NCI-H69 (cell line): ENCODE data around the gene PLCL1.
"Not testable (repeated sequence)": the region's sequence is repeated elsewhere in the genome, so short reads cannot be mapped to it uniquely, and the experiment has no call there.

Source experiments
- DNase-seq: peaks from one replicate; lab custom pipeline; 2025; lab: John Stamatoyannopoulos, UW

PLCL1 gene

GRCh38 chr2:198186257-198186656 is 381.9 kb downstream of the PLCL1 start:
- peak; percentile 1 for DNase-seq

GRCh38 chr2:198187841-198188240 is 383.4 kb downstream of the PLCL1 start:
- DNase-seq: no peak

- DNase-seq: no peak
Observed at GRCh38 chr2:198188982-198189381, 384.6 kb downstream of the PLCL1 start.

- DNase-seq: no peak
Observed at GRCh38 chr2:198191651-198192050, 387.3 kb downstream of the PLCL1 start.

- not testable (repeated sequence) for DNase-seq
Observed at GRCh38 chr2:198196556-198196955, 392.2 kb downstream of the PLCL1 start.
